ENCODE results near the gene NUP93. TPM values are rescaled to one million over a fixed set of nuclear protein-coding genes. Genes with fewer than 3 reads are reported as not detected.

Gene NUP93
- total RNA-seq, 2 donors from 2014 or later, result 25.7 to 38.7 TPM

DNA sequence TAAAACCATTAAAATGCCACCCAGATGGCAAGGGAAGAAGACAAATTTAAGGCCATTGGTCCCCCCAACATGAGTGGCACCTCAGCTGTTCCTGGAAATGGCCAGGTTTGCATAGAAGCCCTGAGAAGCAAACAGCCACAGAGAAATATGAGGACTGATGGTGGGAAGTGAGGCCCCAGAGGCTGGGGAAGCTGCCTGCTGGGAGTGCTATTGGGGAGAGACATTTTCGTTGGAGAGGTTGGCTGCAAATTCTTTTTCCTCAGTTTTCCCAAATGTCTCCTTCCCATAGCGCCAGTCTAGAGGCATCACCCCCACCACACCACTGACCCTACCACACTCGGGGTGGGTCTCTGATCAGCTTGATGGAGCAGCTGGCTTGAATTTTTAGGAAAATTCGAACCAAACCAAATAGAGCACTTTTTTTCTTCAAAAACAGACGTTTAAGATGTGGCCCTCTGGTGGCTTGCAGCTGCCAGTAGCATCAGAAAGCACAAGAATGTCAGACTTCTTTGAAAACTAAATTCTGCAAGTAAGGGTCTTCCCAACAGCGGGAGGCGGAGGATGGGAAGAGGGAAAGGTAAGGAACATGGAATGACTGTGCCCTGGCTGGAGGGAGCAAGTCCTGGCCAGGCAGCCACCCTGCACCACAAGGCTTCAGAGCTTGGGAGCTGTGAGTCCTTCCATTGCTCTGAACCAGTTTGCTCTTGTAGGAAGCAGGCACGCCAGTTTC, 121.9 kb downstream of the NUP93 start:
- Histone ChIP-seq H3K9me3 (no peaks in the 10 kb centered on the region), H3K27ac (no peak overlapping the region), H3K27me3 (replicated peaks; ENCODE audit: insufficient read depth) (no peaks in the 10 kb centered on the region), H3K4me3 (no peak overlapping the region), H3K4me1 (ENCODE audit: control insufficient read depth in 1 of 2, low read depth in 2 of 2) (peaks cover 19 to 25% of the 10 kb centered on the region in 2 donors), H3K36me3 (no peaks in the 10 kb centered on the region)
- peak; percentile 7 for TF ChIP-seq CTCF (IDR thresholded peaks at IDR 0.05)
- ATAC-seq (ENCODE audit: insufficient number of reproducible peaks, low FRiP score, low read depth) (no peak), DNase-seq (ENCODE audit: low spot score) (no peak)

GRCh38 chr16:56852401-56852730, 122.4 kb downstream of the NUP93 start:
- no peak for DNase-seq (ENCODE audit: low spot score)
- Histone ChIP-seq H3K27ac (no peak overlapping the region), H3K9me3 (no peaks in the 10 kb centered on the region), H3K4me3 (no peak overlapping the region), H3K4me1 (ENCODE audit: control insufficient read depth in 1 of 2, low read depth in 2 of 2) (peaks cover 19 to 25% of the 10 kb centered on the region in 2 donors), H3K27me3 (replicated peaks; ENCODE audit: insufficient read depth) (no peaks in the 10 kb centered on the region), H3K36me3 (no peaks in the 10 kb centered on the region)
- ATAC-seq (ENCODE audit: insufficient number of reproducible peaks, low FRiP score, low read depth), result no peak
- TF ChIP-seq CTCF (IDR thresholded peaks at IDR 0.05), result no peak

DNA sequence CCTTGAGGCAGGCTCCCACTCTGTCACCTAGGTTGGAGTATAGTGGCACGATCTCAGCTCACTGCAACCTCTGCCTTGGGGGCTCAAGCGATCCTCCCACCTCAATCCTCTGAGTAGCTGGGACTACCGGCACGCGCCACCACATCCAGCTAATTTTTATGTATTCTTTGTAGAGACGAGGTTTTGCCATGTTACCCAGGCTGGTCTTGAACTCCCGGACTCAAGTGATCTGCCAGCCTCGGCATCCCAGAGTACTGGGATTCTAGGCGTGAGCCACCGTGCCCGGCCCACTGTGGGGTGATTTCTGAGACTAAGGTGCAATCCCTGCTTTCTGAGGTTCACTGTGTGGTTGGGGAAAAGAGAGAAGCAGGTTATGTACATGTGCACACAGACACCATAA, 123.0 kb downstream of the NUP93 start:
- ATAC-seq (ENCODE audit: insufficient number of reproducible peaks, low FRiP score, low read depth) (no peak), DNase-seq (ENCODE audit: low spot score) (no peak)
- no peaks in the 10 kb centered on the region for H3K9me3 ChIP-seq
- no peaks in the 10 kb centered on the region for H3K27me3 ChIP-seq (replicated peaks; ENCODE audit: insufficient read depth)
- TF ChIP-seq CTCF (IDR thresholded peaks at IDR 0.05), result no peak
- no peak overlapping the region for H3K4me3 ChIP-seq
- no peak overlapping the region for H3K27ac ChIP-seq
- no peaks in the 10 kb centered on the region for H3K36me3 ChIP-seq
- peaks cover 16 to 19% of the 10 kb centered on the region in 2 donors for H3K4me1 ChIP-seq (ENCODE audit: control insufficient read depth in 1 of 2, low read depth in 2 of 2)

DNA sequence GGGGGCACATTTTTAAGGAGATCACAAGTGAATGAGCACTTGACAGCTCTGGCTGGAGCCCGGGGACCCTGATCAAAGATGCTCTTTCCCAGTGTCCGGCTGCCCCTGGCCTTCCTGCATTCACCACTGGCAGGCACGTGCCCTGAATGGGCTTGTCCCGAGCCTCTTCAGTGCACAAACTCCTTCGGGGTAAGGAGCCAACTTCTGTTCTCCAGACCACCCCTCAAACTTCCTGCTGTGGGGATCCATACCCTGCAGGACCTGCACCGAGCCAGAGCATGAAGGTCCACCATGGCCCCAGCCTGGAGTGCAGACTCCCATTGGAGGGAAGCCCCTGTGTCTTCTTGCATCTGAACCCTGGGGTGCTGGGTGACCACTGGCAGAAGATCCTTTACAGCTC, 125.3 kb downstream of the NUP93 start:
- ATAC-seq (ENCODE audit: insufficient number of reproducible peaks, low FRiP score, low read depth) (no peak), DNase-seq (ENCODE audit: low spot score) (no peak)
- no peak for TF ChIP-seq CTCF (IDR thresholded peaks at IDR 0.05)
- Histone ChIP-seq H3K27me3 (replicated peaks; ENCODE audit: insufficient read depth) (no peaks in the 10 kb centered on the region), H3K9me3 (no peaks in the 10 kb centered on the region), H3K36me3 (no peaks in the 10 kb centered on the region), H3K4me1 (ENCODE audit: control insufficient read depth in 1 of 2, low read depth in 2 of 2) (no peaks in the 10 kb centered on the region), H3K4me3 (no peak overlapping the region), H3K27ac (no peak overlapping the region)

GRCh38 chr16:56855946-56856345, 126.0 kb downstream of the NUP93 start:
- no peak overlapping the region for H3K27ac ChIP-seq
- DNase-seq (ENCODE audit: low spot score), result no peak
- H3K27me3 ChIP-seq (replicated peaks; ENCODE audit: insufficient read depth), result no peaks in the 10 kb centered on the region

More at GRCh38 chr16:56855946-56856345, 126.0 kb downstream of the NUP93 start:
- Histone ChIP-seq H3K36me3 (no peaks in the 10 kb centered on the region), H3K4me1 (ENCODE audit: control insufficient read depth in 1 of 2, low read depth in 2 of 2) (no peaks in the 10 kb centered on the region), H3K4me3 (no peak overlapping the region), H3K9me3 (no peaks in the 10 kb centered on the region)
- TF ChIP-seq CTCF (IDR thresholded peaks at IDR 0.05), result no peak
- no peak for ATAC-seq (ENCODE audit: insufficient number of reproducible peaks, low FRiP score, low read depth)
